HepG2 (cell line): ENCODE data around the gene NUBP2. TPM values are rescaled to one million over a fixed set of nuclear protein-coding genes. Genes with fewer than 3 reads are reported as not detected.

Source experiments
- ATAC-seq: fragments of 200-7000 bp; cut with Tn5 transposase; 3 replicates; pipeline ENCODE4 v1.9.1; 2020; ENCODE audit warnings: mild to moderate bottlenecking, moderate library complexity
- BruUV-seq: library from RNA; stranded (reverse); fragments of 400-500 nt; replicated peaks from 2 replicates; lab custom pipeline; 2021; lab: Mats Ljungman, UMichigan
- CTCF ChIA-PET: fragments of 300-600 bp; formaldehyde crosslinking; extraction: SDS; loops from one replicate; lab custom pipeline; 2021; ENCODE audit warnings: low total read pairs, inconsistent platforms, low intra/inter-chr PET ratio; lab: Yijun Ruan, JAX
- POLR2A ChIA-PET: fragments of 350-600 bp; sonication (Branson Sonifier 250); formaldehyde crosslinking; loops from one replicate; lab custom pipeline; 2020; ENCODE audit warnings: antibody characterized with exemption, inconsistent platforms; lab: Yijun Ruan, JAX
- DNase-seq: peaks from one replicate; pipeline ENCODE4 v3.0.0-alpha.2; 2015; ENCODE audit warnings: low spot score
- FAIRE-seq: peaks from 3 replicates; lab custom pipeline; 2011; peaks lifted over from hg19 to GRCh38; lab: Jason Lieb, UNC
- H2AFZ ChIP-seq: one replicate; pipeline ENCODE4 v1.6.1; 2011; ENCODE audit warnings: low read length, inconsistent platforms
- H3K27ac ChIP-seq: fragments of 300-600 bp; 3 replicates; pipeline ENCODE4 v1.8.0; 2011; ENCODE audit warnings: mixed run types, mild to moderate bottlenecking, mixed read lengths, low read length, inconsistent platforms; ENCODE audit not compliant: insufficient read depth; ENCODE audit errors: extremely low read length
- H3K27me3 ChIP-seq, 2 experiments: fragments of 200-600 bp in 1 of 2; 2 replicates in 1 of 2; 3 replicates in 1 of 2; pipeline versions ENCODE4 v1.6.0 to v1.8.0; 2011; ENCODE audit warnings: low read length in 2 of 2, mild to moderate bottlenecking in 2 of 2, moderate library complexity in 2 of 2, inconsistent platforms in 1 of 2; ENCODE audit not compliant: insufficient read depth in 2 of 2, control insufficient read depth in 1 of 2
- H3K36me3 ChIP-seq, 2 experiments: fragments of 200-600 bp in 1 of 2; replicated peaks in 1 of 2; 2 replicates in 1 of 2; 3 replicates in 1 of 2; pipeline versions ENCODE4 v1.5.1 to v1.8.0; 2011; ENCODE audit warnings: low read length in 2 of 2, inconsistent platforms in 1 of 2; ENCODE audit not compliant: insufficient read depth in 2 of 2, control insufficient read depth in 1 of 2
- H3K4me1 ChIP-seq: 2 replicates; pipeline ENCODE4 v1.5.1; 2012; ENCODE audit warnings: low read length, inconsistent platforms; ENCODE audit not compliant: insufficient read depth
- H3K4me2 ChIP-seq: 2 replicates; pipeline ENCODE4 v1.6.0; 2011; ENCODE audit warnings: low read depth, low read length, inconsistent platforms
- H3K4me3 ChIP-seq, 3 experiments: fragments of 200-600 bp in 1 of 3; sonication (generic), shearing (Covaris generic) in 1 of 3; replicated peaks in 1 of 3; 2 replicates each; pipeline ENCODE4 v1.5.1; 2011 to 2016; ENCODE audit warnings: low read length in 3 of 3, inconsistent platforms in 2 of 3, low read depth in 2 of 3, mild to moderate bottlenecking in 2 of 3, control low read depth in 1 of 3, mixed read lengths in 1 of 3; ENCODE audit not compliant: insufficient read depth in 1 of 3
- H3K79me2 ChIP-seq: one replicate; pipeline ENCODE4 v1.6.1; 2011; ENCODE audit warnings: low read length, inconsistent platforms; ENCODE audit not compliant: insufficient read depth
- H3K9ac ChIP-seq: 2 replicates; pipeline ENCODE4 v1.6.0; 2011; ENCODE audit warnings: mild to moderate bottlenecking, low read depth, low read length, inconsistent platforms; ENCODE audit not compliant: insufficient read depth
- H3K9me3 ChIP-seq: 2 replicates; pipeline ENCODE4 v1.5.1; 2012; ENCODE audit warnings: mild to moderate bottlenecking, low read length
- H4K20me1 ChIP-seq: 2 replicates; pipeline ENCODE4 v1.6.0; 2011; ENCODE audit warnings: inconsistent platforms, mild to moderate bottlenecking, low read length, moderate library complexity; ENCODE audit not compliant: insufficient read depth
- AGO2 ChIP-seq: fragments of 200-400 bp; formaldehyde crosslinking; optimal IDR thresholded peaks from 2 replicates; pipeline ENCODE3; 2017; ENCODE audit warnings: mild to moderate bottlenecking, low read depth, low read length, moderate library complexity
- ELF4 ChIP-seq: sonication (generic); formaldehyde crosslinking; IDR thresholded peaks from 2 replicates; pipeline ENCODE4 v1.5.0; 2020; ENCODE audit warnings: missing genetic modification reagents, mild to moderate bottlenecking, moderate library complexity, borderline replicate concordance
- JUNB ChIP-seq: sonication (generic); formaldehyde crosslinking; IDR thresholded peaks from 2 replicates; pipeline ENCODE4 v1.8.0; 2022; ENCODE audit warnings: missing genetic modification reagents, mild to moderate bottlenecking, borderline replicate concordance
- MED1 ChIP-seq: sonication (generic); formaldehyde crosslinking; IDR thresholded peaks from 2 replicates; pipeline ENCODE4 v1.4.0; 2020; ENCODE audit warnings: missing genetic modification reagents
- MYC ChIP-seq: sonication (generic); formaldehyde crosslinking; IDR thresholded peaks from 2 replicates; pipeline ENCODE4 v1.9.0; 2021; ENCODE audit warnings: missing genetic modification reagents, borderline replicate concordance
- WGBS: methylation state at CpG from one replicate; pipeline ENCODE4 v1.1.6; 2017; ENCODE audit warnings: low lambda C conversion rate; 5-methylcytosine and 5-hydroxymethylcytosine counted together
- in situ Hi-C: cut with HindIII; loops from 2 replicates; pipeline ENCODE4 v1.10.0; 2017; ENCODE audit warnings: low pct_unique_long_range_greater_than_20kb; ENCODE audit not compliant: extremely low pct_ligation_motif_present
- intact Hi-C: fragments of 100-400 bp; cut with micrococcal nuclease; formaldehyde crosslinking; loops from one replicate; pipeline ENCODE4 v1.10.0; 2022; ENCODE audit not compliant: unreplicated experiment
- polyA plus RNA-seq, 8 experiments: library from polyadenylated mRNA; depleted of rRNA in 3 of 8; stranded (reverse) in 7 of 8; unstranded in 1 of 8; fragments of >200 nt; fragmentation: Illumina TruSeq in 4 of 8; extraction: Trizol in 4 of 8; gene quantifications; 2 replicates each; pipeline versions ENCODE4 v1.2.1 to v1.2.3, GENCODE V29; 2011 to 2016; ENCODE audit warnings: low read depth in 4 of 8, missing spikeins in 1 of 8, mixed read lengths in 1 of 8; ENCODE audit not compliant: insufficient read depth in 1 of 8
- total RNA-seq, 5 experiments: library from RNA; depleted of rRNA; stranded (reverse); fragments of >200 nt; fragmentation: Illumina TruSeq; extraction: Trizol; gene quantifications; 2 replicates each; pipeline ENCODE4 v1.2.3, GENCODE V29; 2016; ENCODE audit warnings: low read depth in 1 of 5

Gene NUBP2
- total and polyA plus RNA-seq, 2 of the 13 experiments (the other 11 are each of a cell fraction or from before 2014, with no cell fraction given): 25.7 to 61.5 TPM

DNA sequence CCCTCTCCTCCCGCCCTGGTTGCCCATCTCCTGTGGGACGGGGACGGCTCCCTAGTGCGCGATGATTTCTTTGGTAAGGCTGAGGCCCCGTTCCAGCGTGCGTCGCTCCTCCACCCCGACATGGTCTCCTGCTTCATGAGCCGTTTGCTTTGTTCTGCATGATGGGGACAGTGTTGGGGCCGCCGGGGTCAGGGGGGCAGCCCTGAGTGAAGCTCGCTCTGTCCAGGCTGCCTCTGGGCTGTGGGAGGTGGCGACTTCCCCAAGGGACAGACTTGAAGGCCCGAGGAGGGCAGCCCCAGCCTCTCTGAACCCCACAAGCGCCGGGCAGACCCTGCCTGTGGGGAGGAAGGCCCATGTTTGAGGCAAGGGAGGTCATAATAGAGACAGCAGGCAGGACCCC lies 23.8 kb upstream of the NUBP2 start:
- Histone ChIP-seq H3K4me3 (no peak overlapping the region), H3K36me3 (peaks cover 11 to 34% of the 10 kb centered on the region in 2 experiments; a peak in 4 of 5 replicates), H4K20me1 (no peaks in the 10 kb centered on the region), H3K4me1 (peaks cover 10% of the 10 kb centered on the region), H3K9me3 (no peaks in the 10 kb centered on the region), H3K79me2 (no peaks in the 10 kb centered on the region), H2AFZ (no peak overlapping the region), H3K27ac (no peak overlapping the region), H3K4me2 (no peak overlapping the region), H3K9ac (no peak overlapping the region), H3K27me3 (no peaks in the 10 kb centered on the region)
- POLR2A ChIA-PET: no interaction called here
- CTCF ChIA-PET: no interaction called here
- TF ChIP-seq MYC (CRISPR knock-in tag): no peak
- ATAC-seq (no peak), FAIRE-seq (no peak), DNase-seq (no peak)
- intact Hi-C loops (no loop called here), in situ Hi-C loops (no loop called here)
- no TSS peak for BruUV-seq
- 98% methylated on average over 13 of the region's 18 CpGs for WGBS

- FAIRE-seq (no peak), ATAC-seq (no peak), DNase-seq (no peak)
- 98% methylated on average over 10 of the region's 21 CpGs for WGBS
- H3K27me3 ChIP-seq: no peaks in the 10 kb centered on the region
- no peak overlapping the region for H2AFZ ChIP-seq
- no peak overlapping the region for H3K4me2 ChIP-seq
- no peak overlapping the region for H3K9ac ChIP-seq
- CTCF ChIA-PET: no interaction called here
- BruUV-seq: no TSS peak
- POLR2A ChIA-PET: no interaction called here
- H4K20me1 ChIP-seq: no peaks in the 10 kb centered on the region
- H3K27ac ChIP-seq: no peak overlapping the region
- no peaks in the 10 kb centered on the region for H3K79me2 ChIP-seq
- H3K4me1 ChIP-seq: peaks cover 10% of the 10 kb centered on the region
- TF ChIP-seq MED1: no peak
- TF ChIP-seq JUNB (CRISPR knock-in tag): no peak
- no peak for TF ChIP-seq ELF4 (CRISPR knock-in tag)
- TF ChIP-seq AGO2: peak; percentile 69
- H3K9me3 ChIP-seq: no peaks in the 10 kb centered on the region
- peaks cover 14 to 35% of the 10 kb centered on the region in 2 experiments; a peak in 4 of 5 replicates for H3K36me3 ChIP-seq
- intact Hi-C loops (no loop called here), in situ Hi-C loops (no loop called here)
- no peak overlapping the region for H3K4me3 ChIP-seq
Measured at GRCh38 chr16:1759511-1759910, 23.2 kb upstream of the NUBP2 start.
